Caco-2 (cell line): ENCODE results near the gene TRIM8. TPM values are rescaled to one million over a fixed set of nuclear protein-coding genes. Genes with fewer than 3 reads are reported as not detected.

ENCODE experiments used
- BruUV-seq: library from RNA; stranded (reverse); fragments of 400-500 nt; replicated peaks from 2 replicates; lab custom pipeline; 2021; lab: Mats Ljungman, UMichigan
- CTCF ChIA-PET: fragments of 300-600 bp; sonication (Branson Sonifier 250); formaldehyde crosslinking; loops from one replicate; lab custom pipeline; 2022; ENCODE audit warnings: antibody characterized with exemption; lab: Charles Lee
- POLR2A ChIA-PET: fragments of 300-600 bp; sonication (Branson Sonifier 250); formaldehyde crosslinking; loops from one replicate; lab custom pipeline; 2022; ENCODE audit warnings: antibody characterized with exemption; lab: Charles Lee
- DNase-seq, 2 experiments: peaks; one replicate each; pipeline versions ENCODE4 v3.0.0 to v3.0.0-alpha.2; 2020 to 2022
- H3K27me3 ChIP-seq: replicated peaks from 2 replicates; pipeline ENCODE4 v1.6.0; 2011; ENCODE audit warnings: low read length; ENCODE audit not compliant: control insufficient read depth, insufficient read depth
- H3K36me3 ChIP-seq: 2 replicates; pipeline ENCODE4 v1.5.1; 2011; ENCODE audit warnings: low read length; ENCODE audit not compliant: control insufficient read depth, insufficient read depth
- H3K4me1 ChIP-seq: fragments of 250-450 bp; sonication (Bioruptor Pico); 2 replicates; pipeline ENCODE4 v1.5.1; 2020; ENCODE audit warnings: mild to moderate bottlenecking
- H3K4me3 ChIP-seq: 2 replicates; pipeline ENCODE4 v1.5.1; 2011; ENCODE audit warnings: low read depth, mild to moderate bottlenecking, control low read depth, low read length
- H3K9me3 ChIP-seq: fragments of 250-450 bp; sonication (Bioruptor Pico); 2 replicates; pipeline ENCODE4 v1.5.1; 2020; ENCODE audit warnings: mild to moderate bottlenecking, moderate library complexity
- H3K27ac Mint-ChIP-seq: one replicate; pipeline ENCODE4 v1.8.0; 2022; ENCODE audit warnings: mixed read lengths; ENCODE audit not compliant: unreplicated experiment
- H3K27me3 Mint-ChIP-seq: one replicate; pipeline ENCODE4 v1.8.0; 2022; ENCODE audit warnings: mixed read lengths; ENCODE audit not compliant: insufficient read depth, unreplicated experiment
- H3K36me3 Mint-ChIP-seq: one replicate; pipeline ENCODE4 v1.8.0; 2022; ENCODE audit warnings: mild to moderate bottlenecking, mixed read lengths; ENCODE audit not compliant: insufficient read depth, unreplicated experiment
- H3K4me1 Mint-ChIP-seq: one replicate; pipeline ENCODE4 v1.8.0; 2022; ENCODE audit warnings: low read depth, mixed read lengths; ENCODE audit not compliant: unreplicated experiment
- H3K4me3 Mint-ChIP-seq: one replicate; pipeline ENCODE4 v1.8.0; 2022; ENCODE audit warnings: mild to moderate bottlenecking, moderate library complexity, mixed read lengths; ENCODE audit not compliant: unreplicated experiment
- H3K9me3 Mint-ChIP-seq: one replicate; pipeline ENCODE4 v1.8.0; 2022; ENCODE audit warnings: mixed read lengths; ENCODE audit not compliant: unreplicated experiment
- intact Hi-C: fragments of 100-400 bp; cut with micrococcal nuclease; formaldehyde crosslinking; loops from one replicate; pipeline ENCODE4 v1.10.0; 2022; ENCODE audit not compliant: unreplicated experiment
- total RNA-seq: library from RNA; stranded (reverse); gene quantifications from 2 replicates; pipeline ENCODE4 v1.2.3, GENCODE V29; 2022
- TF ChIP-seq, protein P1 (sequence below), 2 experiments: fragments of 200-600 bp in 1 of 2; IDR thresholded peaks; 1 replicate in 1 of 2; 2 replicates in 1 of 2; pipeline versions ENCODE4 v1.5.1 to v1.8.0; 2011 to 2022; ENCODE audit warnings: antibody characterized with exemption in 1 of 2, control low read depth in 1 of 2, inconsistent platforms in 1 of 2, low read depth in 1 of 2, low read length in 1 of 2, mild to moderate bottlenecking in 1 of 2, moderate library complexity in 1 of 2; ENCODE audit not compliant: insufficient read depth in 1 of 2, severe bottlenecking in 1 of 2, unreplicated experiment in 1 of 2

TRIM8 gene
- total RNA-seq, 1 experiment from 2014 or later, result 40.9 TPM

DNA sequence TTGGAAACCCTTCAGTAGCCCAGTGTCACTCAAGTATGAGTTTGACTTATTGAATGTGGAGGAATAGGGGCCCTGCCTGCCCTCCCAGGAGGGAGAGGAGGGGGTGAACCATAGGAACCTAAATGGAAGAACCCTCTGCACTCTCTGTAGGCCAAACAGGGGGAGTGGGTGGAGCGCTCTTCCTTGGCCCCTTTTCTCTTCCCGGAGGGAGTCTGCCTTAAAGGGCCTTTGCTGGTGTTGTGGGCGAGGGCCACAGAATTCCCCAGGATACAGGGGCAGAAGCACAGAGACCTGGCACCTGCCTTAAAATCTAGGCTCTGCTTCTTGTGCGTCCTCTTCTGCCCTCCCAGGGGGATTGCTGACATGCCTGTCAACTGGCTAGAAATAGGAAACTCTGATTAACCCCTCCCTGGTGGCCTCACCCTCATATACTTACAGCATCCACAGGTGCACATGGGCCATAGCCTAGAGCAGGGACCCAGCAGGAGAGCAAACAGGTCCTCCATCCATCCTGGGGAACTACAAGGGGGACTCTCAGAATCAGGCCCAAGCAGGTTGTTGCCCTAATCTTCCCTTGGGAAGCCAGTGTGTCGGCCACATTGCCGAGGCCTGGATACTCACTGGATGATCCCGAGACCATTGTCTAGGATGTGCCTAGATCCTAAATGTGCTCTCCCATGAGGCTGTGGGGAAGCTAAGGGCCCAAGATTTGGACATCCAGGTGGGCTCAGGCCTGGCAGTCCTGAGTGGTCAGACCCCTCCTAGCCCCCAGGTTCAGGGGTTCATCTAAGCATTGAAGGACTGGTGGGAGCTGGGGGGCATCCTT, 3.4 kb downstream of the TRIM8 start:
- no peak overlapping the region for H3K27ac Mint-ChIP-seq
- TF ChIP-seq, protein P1, sequence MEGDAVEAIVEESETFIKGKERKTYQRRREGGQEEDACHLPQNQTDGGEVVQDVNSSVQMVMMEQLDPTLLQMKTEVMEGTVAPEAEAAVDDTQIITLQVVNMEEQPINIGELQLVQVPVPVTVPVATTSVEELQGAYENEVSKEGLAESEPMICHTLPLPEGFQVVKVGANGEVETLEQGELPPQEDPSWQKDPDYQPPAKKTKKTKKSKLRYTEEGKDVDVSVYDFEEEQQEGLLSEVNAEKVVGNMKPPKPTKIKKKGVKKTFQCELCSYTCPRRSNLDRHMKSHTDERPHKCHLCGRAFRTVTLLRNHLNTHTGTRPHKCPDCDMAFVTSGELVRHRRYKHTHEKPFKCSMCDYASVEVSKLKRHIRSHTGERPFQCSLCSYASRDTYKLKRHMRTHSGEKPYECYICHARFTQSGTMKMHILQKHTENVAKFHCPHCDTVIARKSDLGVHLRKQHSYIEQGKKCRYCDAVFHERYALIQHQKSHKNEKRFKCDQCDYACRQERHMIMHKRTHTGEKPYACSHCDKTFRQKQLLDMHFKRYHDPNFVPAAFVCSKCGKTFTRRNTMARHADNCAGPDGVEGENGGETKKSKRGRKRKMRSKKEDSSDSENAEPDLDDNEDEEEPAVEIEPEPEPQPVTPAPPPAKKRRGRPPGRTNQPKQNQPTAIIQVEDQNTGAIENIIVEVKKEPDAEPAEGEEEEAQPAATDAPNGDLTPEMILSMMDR (IDR thresholded peaks at IDR 0.05; ENCODE audit: insufficient read depth in 1 of 2, low read depth in 1 of 2, low read length in 1 of 2, severe bottlenecking in 1 of 2, unreplicated experiment in 1 of 2), result no peak
- BruUV-seq, result no TSS peak
- ChIA-PET POLR2A (no interaction called here), CTCF (no interaction called here)
- H3K36me3 Mint-ChIP-seq, result peaks cover 17% of the 10 kb centered on the region
- no peak for DNase-seq
- H3K9me3 Mint-ChIP-seq, result no peaks in the 10 kb centered on the region
- H3K36me3 ChIP-seq, result no peaks in the 10 kb centered on the region
- intact Hi-C loops, result no loop called here
- no peaks in the 10 kb centered on the region for H3K9me3 ChIP-seq
- peaks cover 11% of the 10 kb centered on the region for H3K4me1 ChIP-seq
- H3K4me3 ChIP-seq, result no peak overlapping the region
- H3K4me1 Mint-ChIP-seq, result peaks cover 11% of the 10 kb centered on the region
- no peak overlapping the region for H3K4me3 Mint-ChIP-seq
- H3K27me3 ChIP-seq, result no peaks in the 10 kb centered on the region
- H3K27me3 Mint-ChIP-seq, result no peaks in the 10 kb centered on the region

GRCh38 chr10:102648269-102648888, 4.1 kb downstream of the TRIM8 start:
- CTCF ChIA-PET, result no interaction called here
- no peak overlapping the region for H3K4me3 Mint-ChIP-seq
- DNase-seq, result no peak
- no peak overlapping the region for H3K27ac Mint-ChIP-seq
- H3K9me3 ChIP-seq, result no peaks in the 10 kb centered on the region
- H3K9me3 Mint-ChIP-seq, result no peaks in the 10 kb centered on the region
- H3K4me3 ChIP-seq, result no peak overlapping the region
- peaks cover 11% of the 10 kb centered on the region for H3K4me1 ChIP-seq
- intact Hi-C loops, result no loop called here
- BruUV-seq, result no TSS peak
- no peaks in the 10 kb centered on the region for H3K27me3 Mint-ChIP-seq
- no peaks in the 10 kb centered on the region for H3K27me3 ChIP-seq
- peaks cover under 1% of the 10 kb centered on the region; the same call in 1 of the 2 replicates for H3K36me3 ChIP-seq
- peaks cover 12% of the 10 kb centered on the region for H3K36me3 Mint-ChIP-seq
- peaks cover 11% of the 10 kb centered on the region for H3K4me1 Mint-ChIP-seq
- POLR2A ChIA-PET, result no interaction called here
- TF ChIP-seq, protein P1 (IDR thresholded peaks at IDR 0.05; ENCODE audit: insufficient read depth in 1 of 2, low read depth in 1 of 2, low read length in 1 of 2, severe bottlenecking in 1 of 2, unreplicated experiment in 1 of 2), result no peak

DNA sequence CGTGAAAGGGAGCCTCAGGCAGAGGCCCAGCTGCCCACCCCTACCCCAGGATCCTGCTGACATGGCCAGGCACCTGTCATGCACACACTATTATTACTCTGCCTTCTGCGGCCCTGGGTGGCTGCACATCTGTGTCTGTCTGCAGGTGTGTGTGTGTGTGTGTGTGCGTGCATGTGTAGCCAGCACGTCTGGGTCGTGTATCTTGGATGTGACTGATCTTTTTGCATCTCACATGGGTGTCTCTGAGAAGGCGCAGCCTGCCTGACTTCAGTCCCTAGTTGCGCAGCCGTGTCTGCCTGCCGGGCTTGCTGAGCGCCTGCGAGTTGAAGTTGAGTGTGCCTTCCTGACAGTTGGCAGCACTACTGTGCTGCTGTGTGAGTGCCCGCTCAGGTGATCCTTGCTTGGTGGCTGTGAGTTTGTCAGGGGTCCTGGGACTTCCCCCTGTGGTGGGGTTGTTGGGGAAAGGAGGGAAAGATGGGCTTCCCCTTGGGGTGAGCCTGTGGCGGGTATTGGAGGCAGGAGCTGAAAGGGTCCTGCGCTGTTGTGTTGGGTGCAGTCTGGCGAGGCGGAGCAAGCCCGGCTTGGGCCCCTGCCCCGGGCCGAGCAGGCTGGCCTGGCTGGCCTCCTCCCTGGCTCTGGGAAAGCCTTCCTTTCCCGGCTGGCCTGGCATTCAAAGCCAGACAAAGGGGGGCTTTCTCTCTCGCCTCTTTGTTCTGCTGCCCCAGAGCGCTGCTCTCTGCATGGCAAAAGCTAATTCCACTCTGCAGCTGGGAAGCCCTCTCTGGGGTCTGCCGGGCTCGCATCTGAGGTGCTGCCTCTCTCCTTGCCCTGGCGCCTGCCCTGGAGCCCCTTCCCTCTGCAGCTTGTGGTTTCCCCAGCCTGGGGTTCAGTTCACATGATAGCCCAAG, 4.9 kb downstream of the TRIM8 start:
- intact Hi-C loops, result no loop called here
- TF ChIP-seq, protein P1 (IDR thresholded peaks at IDR 0.05; ENCODE audit: insufficient read depth in 1 of 2, low read depth in 1 of 2, low read length in 1 of 2, severe bottlenecking in 1 of 2, unreplicated experiment in 1 of 2), result no peak
- Mint-ChIP-seq H3K4me3 (no peak overlapping the region), H3K27me3 (no peaks in the 10 kb centered on the region), H3K4me1 (peaks cover 11% of the 10 kb centered on the region), H3K9me3 (no peaks in the 10 kb centered on the region), H3K36me3 (peaks cover 12% of the 10 kb centered on the region), H3K27ac (no peak overlapping the region)
- Histone ChIP-seq H3K36me3 (peaks cover 3% of the 10 kb centered on the region), H3K4me3 (no peak overlapping the region), H3K4me1 (peaks cover 11% of the 10 kb centered on the region), H3K9me3 (no peaks in the 10 kb centered on the region), H3K27me3 (no peaks in the 10 kb centered on the region)
- DNase-seq, result no peak
- POLR2A ChIA-PET, result no interaction called here
- CTCF ChIA-PET, result no interaction called here
- no TSS peak for BruUV-seq
